Activated CD8-positive, alpha-beta T cell treated with anti-CD3 and anti-CD28 coated beads for 36 hours (primary cell): ENCODE results near the gene WFIKKN2. TPM values are rescaled to one million over a fixed set of nuclear protein-coding genes. Genes with fewer than 3 reads are reported as not detected.

ENCODE experiments used
- ATAC-seq: fragments of 200-7000 bp; cut with Tn5 transposase; one replicate; pipeline ENCODE4 v1.10.0; 2021; ENCODE audit warnings: mild to moderate bottlenecking, moderate library complexity
- CTCF ChIA-PET: fragments of 350-600 bp; sonication (Branson Sonifier 250); formaldehyde crosslinking; loops from one replicate; lab custom pipeline; 2021; ENCODE audit warnings: antibody characterized with exemption; lab: Charles Lee
- POLR2A ChIA-PET: fragments of 350-600 bp; sonication (Branson Sonifier 250); formaldehyde crosslinking; loops from one replicate; lab custom pipeline; 2021; ENCODE audit warnings: antibody characterized with exemption; lab: Charles Lee
- DNase-seq: peaks from one replicate; pipeline ENCODE4 v3.0.0-alpha.2; 2020
- H3K27ac Mint-ChIP-seq: one replicate; pipeline ENCODE4 v1.8.0; 2021; ENCODE audit warnings: mild to moderate bottlenecking, mixed read lengths
- H3K27me3 Mint-ChIP-seq: one replicate; pipeline ENCODE4 v1.8.0; 2021; ENCODE audit warnings: mixed read lengths
- H3K36me3 Mint-ChIP-seq: one replicate; pipeline ENCODE4 v1.8.0; 2021; ENCODE audit warnings: low read depth, mixed read lengths
- H3K4me1 Mint-ChIP-seq: one replicate; pipeline ENCODE4 v1.8.0; 2021; ENCODE audit warnings: low read depth, mixed read lengths
- H3K4me3 Mint-ChIP-seq: one replicate; pipeline ENCODE4 v1.8.0; 2021; ENCODE audit warnings: mild to moderate bottlenecking, moderate library complexity, mixed read lengths
- H3K9me3 Mint-ChIP-seq: one replicate; pipeline ENCODE4 v1.8.0; 2021; ENCODE audit warnings: mixed read lengths
- intact Hi-C: fragments of 100-400 bp; cut with micrococcal nuclease; formaldehyde crosslinking; loops from one replicate; pipeline ENCODE4 v1.10.0; 2022
- total RNA-seq, 2 experiments: library from RNA; stranded (reverse); gene quantifications; one replicate each; pipeline ENCODE4 v1.2.3, GENCODE V29; 2021
- TF ChIP-seq, protein P1 (sequence below): fragments of 200-600 bp; IDR thresholded peaks from one replicate; pipeline ENCODE4 v1.8.0; 2022; ENCODE audit warnings: antibody characterized with exemption, mild to moderate bottlenecking

Gene WFIKKN2
- total RNA-seq, 2 experiments from 2014 or later: not detected

DNA sequence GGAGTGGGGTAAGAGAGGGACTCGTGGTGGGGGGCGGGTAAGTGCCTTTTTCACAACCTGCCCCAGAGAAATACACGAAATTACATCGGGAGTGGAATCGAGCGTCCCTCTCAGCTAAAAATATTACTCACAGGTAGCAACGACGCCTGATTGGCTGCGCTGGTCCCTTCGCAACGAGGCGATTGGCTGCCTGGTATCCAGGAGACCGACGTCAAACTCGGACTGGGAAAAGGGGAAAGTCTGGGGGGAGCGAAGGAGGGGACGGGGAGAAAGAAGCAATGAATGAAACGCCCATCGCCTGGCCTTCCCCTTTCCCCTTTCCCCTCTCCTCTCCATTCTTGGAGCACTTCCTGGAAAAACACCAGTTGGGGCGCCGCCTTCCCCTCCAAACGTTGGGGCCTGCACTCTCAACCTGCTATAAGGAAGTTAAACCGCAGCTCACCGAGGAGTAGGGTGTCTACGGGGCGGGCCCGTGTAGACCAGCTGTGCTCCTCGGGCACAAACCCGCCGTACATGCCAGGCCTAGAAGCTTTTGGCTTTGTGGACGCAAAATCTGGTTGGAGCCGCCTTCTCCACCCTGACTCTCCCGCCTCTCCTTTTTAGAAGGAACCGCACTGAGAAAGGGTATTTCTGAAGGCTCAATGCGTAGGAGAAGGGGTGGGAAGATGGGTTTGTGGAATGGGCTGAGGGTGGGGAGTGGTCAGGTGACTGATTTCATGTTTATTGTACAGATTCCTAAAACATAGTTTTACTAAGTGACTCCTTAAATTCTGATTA is 32.2 kb downstream of the WFIKKN2 start:
- ChIA-PET CTCF (interaction anchor here (0.9 to 10.2 kb wide), 8 partner anchors 11 to 88 kb away, joined by 3 to 116 read pairs (median 8); no protein-coding TSS in a partner anchor), POLR2A (interaction anchor here (0.7 to 6.1 kb wide), 17 partner anchors 11 to 356 kb away, joined by 3 to 135 read pairs (median 9); partner anchors contain the start of gene LUC7L3)
- no peaks in the 10 kb centered on the region for H3K9me3 Mint-ChIP-seq
- ATAC-seq: peak; percentile 37
- intact Hi-C loops: loop anchor here (10.0 kb wide), 1 partner anchor 287 kb away; the partner anchor contains the start of gene NME1
- H3K27ac Mint-ChIP-seq: peak overlapping the region; percentile 93
- H3K27me3 Mint-ChIP-seq: no peaks in the 10 kb centered on the region
- peak; percentile 90 for DNase-seq
- TF ChIP-seq, protein P1, sequence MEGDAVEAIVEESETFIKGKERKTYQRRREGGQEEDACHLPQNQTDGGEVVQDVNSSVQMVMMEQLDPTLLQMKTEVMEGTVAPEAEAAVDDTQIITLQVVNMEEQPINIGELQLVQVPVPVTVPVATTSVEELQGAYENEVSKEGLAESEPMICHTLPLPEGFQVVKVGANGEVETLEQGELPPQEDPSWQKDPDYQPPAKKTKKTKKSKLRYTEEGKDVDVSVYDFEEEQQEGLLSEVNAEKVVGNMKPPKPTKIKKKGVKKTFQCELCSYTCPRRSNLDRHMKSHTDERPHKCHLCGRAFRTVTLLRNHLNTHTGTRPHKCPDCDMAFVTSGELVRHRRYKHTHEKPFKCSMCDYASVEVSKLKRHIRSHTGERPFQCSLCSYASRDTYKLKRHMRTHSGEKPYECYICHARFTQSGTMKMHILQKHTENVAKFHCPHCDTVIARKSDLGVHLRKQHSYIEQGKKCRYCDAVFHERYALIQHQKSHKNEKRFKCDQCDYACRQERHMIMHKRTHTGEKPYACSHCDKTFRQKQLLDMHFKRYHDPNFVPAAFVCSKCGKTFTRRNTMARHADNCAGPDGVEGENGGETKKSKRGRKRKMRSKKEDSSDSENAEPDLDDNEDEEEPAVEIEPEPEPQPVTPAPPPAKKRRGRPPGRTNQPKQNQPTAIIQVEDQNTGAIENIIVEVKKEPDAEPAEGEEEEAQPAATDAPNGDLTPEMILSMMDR: no peak
- peaks cover 9% of the 10 kb centered on the region for H3K36me3 Mint-ChIP-seq
- H3K4me3 Mint-ChIP-seq: peak overlapping the region; percentile 88
- peaks cover 48% of the 10 kb centered on the region for H3K4me1 Mint-ChIP-seq

DNA sequence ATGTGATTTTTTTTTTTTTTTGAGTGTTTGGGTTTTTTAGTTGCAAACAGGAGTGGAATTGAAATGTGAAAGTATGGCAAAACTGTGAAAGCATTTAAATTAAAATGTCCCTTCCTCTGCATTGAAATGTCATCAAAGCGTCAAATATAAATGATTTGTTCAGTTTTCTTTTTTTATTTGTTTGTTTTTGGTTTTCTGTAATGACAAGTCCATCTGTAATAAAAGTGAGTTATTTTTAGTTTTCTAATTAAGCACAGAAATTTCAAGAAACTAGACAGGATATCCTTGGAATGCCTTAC is 32.7 kb downstream of the WFIKKN2 start:
- POLR2A ChIA-PET: interaction anchor here (0.7 to 6.1 kb wide), 7 partner anchors 11 to 77 kb away, joined by 3 to 135 read pairs (median 33); no protein-coding TSS in a partner anchor
- DNase-seq (no peak), ATAC-seq (no peak)
- CTCF ChIA-PET: interaction anchor here (1.0 to 10.2 kb wide), 5 partner anchors 12 to 88 kb away, joined by 3 to 116 read pairs (median 10); no protein-coding TSS in a partner anchor
- Mint-ChIP-seq H3K4me1 (peaks cover 48% of the 10 kb centered on the region), H3K9me3 (no peaks in the 10 kb centered on the region), H3K36me3 (peaks cover 6% of the 10 kb centered on the region), H3K27me3 (no peaks in the 10 kb centered on the region), H3K4me3 (peak overlapping the region; percentile 88), H3K27ac (peak overlapping the region; percentile 93)
- intact Hi-C loops: loop anchor here (10.0 kb wide), 1 partner anchor 287 kb away; the partner anchor contains the start of gene NME1
- TF ChIP-seq, protein P1: no peak

DNA sequence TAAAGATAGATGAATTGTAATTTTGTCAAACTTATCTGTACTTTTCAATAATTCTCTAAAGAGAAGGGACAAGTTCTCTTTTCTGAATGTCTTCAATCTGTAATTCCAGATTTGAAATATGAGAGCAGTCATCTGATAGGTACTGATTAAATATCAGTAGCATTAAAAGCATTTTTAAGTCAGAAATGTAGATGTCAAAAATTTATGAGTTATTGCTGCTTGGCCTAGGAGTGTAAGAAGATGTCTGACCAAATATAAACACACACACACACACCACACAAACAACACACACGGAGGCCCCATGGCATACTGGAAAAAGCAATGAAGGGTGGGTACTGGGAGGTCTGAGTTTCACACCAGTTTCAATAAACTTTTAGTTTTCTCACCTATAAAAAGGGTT is 33.2 kb downstream of the WFIKKN2 start:
- TF ChIP-seq, protein P1: no peak
- intact Hi-C loops: loop anchor here (10.0 kb wide), 1 partner anchor 286 kb away; the partner anchor contains the start of gene NME1
- Mint-ChIP-seq H3K36me3 (peaks cover 1% of the 10 kb centered on the region), H3K27me3 (no peaks in the 10 kb centered on the region), H3K4me1 (peaks cover 47% of the 10 kb centered on the region), H3K27ac (no peak overlapping the region), H3K4me3 (peak overlapping the region; percentile 88), H3K9me3 (no peaks in the 10 kb centered on the region)
- ChIA-PET CTCF (no interaction called here), POLR2A (no interaction called here)
- no peak for ATAC-seq
- no peak for DNase-seq

DNA sequence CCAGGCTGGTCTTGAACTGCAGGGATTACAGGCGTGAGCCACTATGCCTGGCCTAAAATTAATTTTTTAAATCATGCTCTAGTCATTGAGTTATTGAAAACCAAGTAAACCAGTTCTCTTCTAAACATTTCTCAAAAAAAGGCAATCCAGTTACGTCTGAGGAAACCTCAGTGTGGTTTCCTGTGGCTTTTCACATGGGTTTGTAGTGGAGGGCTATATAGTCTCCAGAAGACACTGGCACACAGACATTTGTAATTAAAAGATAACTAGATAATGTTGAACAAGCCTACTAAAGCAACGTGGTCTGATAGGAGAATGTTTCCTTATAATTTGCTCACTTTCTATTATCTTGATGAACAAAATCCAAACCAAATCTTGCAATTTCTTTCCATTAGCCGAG is 36.0 kb downstream of the WFIKKN2 start:
- Mint-ChIP-seq H3K4me1 (peaks cover 42% of the 10 kb centered on the region), H3K36me3 (no peaks in the 10 kb centered on the region), H3K4me3 (peak overlapping the region; percentile 36), H3K9me3 (no peaks in the 10 kb centered on the region), H3K27me3 (no peaks in the 10 kb centered on the region), H3K27ac (peak overlapping the region; percentile 72)
- DNase-seq (peak; percentile 77), ATAC-seq (peak; percentile 6)
- ChIA-PET CTCF (interaction anchor here (1.2 to 3.3 kb wide), 3 partner anchors 18 to 48 kb away, joined by 3 to 10 read pairs (median 4); no protein-coding TSS in a partner anchor), POLR2A (interaction anchor here (0.9 to 1.6 kb wide), 2 partner anchors 46 to 54 kb away, joined by 4 to 5 read pairs; no protein-coding TSS in a partner anchor)
- TF ChIP-seq, protein P1: no peak
- intact Hi-C loops: loop anchor here (5.0 kb wide), 1 partner anchor 41 kb away; no protein-coding TSS in a partner anchor
